ENCODE data around the gene ANO6.

ANO6 gene

DNA sequence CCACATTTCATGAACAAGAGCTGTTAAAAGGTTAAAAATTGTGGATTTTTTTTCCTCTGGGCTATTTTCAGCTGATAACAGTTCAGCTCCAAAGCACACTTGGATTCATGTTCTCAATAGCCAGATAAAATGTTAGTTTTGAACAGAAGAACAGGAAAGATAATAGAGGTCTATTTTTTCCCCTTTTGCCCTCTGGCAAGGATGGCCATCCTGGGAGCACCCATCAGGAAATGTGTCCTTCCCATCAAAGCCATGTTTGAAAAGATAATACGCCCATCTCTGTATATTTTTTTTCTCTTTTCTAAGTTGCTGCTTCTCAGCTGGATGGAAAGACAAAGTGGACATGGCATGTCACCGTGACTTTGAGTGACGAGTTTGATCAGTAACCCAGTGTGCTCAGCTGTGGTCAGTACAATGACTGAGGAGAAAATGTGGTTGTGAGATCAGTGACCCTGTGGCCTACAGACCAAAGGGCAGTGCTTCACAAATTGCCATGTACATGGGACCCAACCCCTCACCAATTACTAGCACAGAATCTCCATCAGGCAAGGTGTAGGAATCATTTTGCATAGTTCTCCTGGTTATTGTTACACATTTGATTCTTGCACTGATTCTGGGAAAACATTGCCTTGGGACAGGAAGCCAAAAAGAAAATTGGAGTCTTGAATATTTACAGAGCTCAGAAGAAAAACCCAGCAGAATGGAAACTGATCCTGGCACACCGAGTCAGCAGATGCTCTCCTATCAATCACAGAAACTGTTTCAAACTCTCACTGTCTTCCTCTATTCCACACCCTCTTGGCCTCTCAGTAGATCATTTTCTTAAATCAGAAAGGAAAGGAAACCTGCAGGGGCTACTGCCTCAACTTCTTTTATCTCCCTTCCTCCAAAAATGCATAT, 64.3 kb downstream of the ANO6 start:
- DNase-seq (ENCODE audit: low spot score): no peak

GRCh38 chr12:45281994-45282393, 66.1 kb downstream of the ANO6 start:
- no peak for DNase-seq (ENCODE audit: low spot score)

DNA sequence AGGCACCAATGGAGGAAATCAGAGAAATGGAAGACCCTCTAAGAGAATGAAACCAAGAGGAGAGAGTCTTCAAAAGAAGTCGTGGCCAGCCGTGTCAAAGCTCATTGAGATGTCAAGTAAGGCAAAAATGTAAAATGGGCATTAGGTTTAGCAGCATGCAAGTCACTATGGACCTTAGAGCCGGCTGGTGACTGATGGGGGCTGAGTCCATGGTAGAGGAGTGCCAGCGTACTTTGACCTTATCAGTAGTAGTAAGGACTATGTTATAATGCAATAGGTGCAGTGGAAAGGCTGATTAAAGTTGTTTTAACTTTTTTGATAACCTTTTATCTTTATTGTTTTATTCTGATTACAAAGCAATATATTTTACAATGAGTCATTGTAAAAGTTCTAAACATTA, 66.5 kb downstream of the ANO6 start:
- no peak for DNase-seq (ENCODE audit: low spot score)

GRCh38 chr12:45284096-45284901, 68.4 kb downstream of the ANO6 start:
- DNase-seq (ENCODE audit: low spot score): no peak

- DNase-seq (ENCODE audit: low spot score): no peak
These were observed 69.8 kb downstream of the ANO6 start for GRCh38 chr12:45285717-45286116.

GRCh38 chr12:45286621-45287020, 70.7 kb downstream of the ANO6 start:
- no peak for DNase-seq (ENCODE audit: low spot score)

DNA sequence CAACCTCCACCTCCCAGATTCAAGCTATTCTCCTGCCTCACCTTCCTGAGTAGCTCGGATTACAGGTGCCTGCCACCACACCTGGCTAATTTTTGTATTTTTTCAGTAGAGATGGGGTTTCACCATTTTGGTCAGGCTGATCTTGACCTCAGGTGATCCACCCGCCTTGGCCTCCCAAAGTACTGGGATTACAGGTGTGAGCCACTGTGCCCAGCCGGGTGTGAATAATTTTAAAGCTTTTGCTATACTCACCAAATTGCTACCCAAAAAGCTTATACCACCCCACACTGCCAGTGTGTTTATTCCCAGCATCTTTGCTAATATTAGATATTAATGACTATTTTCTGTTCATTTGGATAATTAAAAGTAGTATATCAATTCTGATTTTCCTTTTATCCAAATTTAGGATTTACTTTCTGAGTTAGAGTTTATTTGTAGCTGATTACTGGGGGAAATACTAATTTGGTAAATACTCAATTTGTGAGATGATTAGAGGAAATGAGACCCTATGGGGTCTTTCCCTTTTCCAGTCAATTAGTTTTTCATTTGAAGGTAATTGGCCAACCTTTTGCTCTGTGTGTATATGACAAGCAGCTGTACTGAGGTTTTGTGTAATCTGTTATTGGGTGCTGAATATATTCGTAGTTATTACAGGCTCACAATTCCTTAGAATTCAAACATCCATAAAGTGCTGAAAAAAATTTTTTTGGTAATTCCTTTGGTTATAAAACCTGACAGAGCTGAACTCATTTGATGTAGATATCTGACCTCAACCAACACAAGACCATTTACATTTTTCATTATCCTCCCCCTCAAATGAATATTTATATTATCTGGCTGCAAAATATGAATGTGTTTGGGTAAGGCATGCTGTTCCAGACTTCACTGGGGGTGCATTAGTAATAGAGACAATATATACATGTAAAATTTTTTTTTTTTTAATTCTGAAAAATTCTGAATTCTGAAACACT, 73.6 kb downstream of the ANO6 start:
- DNase-seq (ENCODE audit: low spot score): no peak

DNA sequence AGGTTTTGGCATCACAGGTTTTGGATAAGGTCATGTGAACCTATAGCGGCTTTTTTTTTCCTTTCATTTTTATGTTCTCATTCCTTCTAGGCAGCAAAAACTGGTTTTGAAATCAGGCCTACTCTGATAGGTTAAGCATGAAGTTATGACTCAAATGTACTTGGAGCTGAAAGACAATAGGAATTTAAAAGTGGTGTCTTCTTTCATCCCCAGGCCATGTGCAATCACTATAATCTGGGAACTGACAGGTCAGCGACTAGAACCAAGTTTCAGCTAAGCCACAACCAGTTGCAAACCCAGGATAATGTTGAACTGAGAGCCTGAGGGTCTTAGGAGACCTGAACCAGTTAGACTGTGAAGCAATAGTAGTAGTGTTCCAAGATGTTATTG, 74.3 kb downstream of the ANO6 start:
- DNase-seq (ENCODE audit: low spot score): no peak

DNA sequence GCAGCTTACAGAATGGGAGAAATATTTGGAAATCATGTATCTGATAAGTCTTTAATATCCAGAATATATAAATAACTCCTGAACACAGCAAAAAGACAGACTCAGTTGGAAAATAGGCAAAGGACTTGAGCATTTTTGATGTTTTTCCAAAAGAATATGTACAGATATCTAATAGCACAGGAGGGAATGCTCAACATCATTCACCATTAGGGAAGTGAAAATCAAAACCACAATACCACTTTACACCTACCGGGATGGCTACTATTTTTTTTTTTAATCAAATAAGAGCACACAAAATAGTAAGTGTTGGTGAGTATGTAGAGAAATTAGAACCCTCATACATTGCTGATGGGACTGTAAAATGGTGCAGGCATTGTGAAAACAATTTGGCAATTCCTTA, 75.6 kb downstream of the ANO6 start:
- no peak for DNase-seq (ENCODE audit: low spot score)

DNA sequence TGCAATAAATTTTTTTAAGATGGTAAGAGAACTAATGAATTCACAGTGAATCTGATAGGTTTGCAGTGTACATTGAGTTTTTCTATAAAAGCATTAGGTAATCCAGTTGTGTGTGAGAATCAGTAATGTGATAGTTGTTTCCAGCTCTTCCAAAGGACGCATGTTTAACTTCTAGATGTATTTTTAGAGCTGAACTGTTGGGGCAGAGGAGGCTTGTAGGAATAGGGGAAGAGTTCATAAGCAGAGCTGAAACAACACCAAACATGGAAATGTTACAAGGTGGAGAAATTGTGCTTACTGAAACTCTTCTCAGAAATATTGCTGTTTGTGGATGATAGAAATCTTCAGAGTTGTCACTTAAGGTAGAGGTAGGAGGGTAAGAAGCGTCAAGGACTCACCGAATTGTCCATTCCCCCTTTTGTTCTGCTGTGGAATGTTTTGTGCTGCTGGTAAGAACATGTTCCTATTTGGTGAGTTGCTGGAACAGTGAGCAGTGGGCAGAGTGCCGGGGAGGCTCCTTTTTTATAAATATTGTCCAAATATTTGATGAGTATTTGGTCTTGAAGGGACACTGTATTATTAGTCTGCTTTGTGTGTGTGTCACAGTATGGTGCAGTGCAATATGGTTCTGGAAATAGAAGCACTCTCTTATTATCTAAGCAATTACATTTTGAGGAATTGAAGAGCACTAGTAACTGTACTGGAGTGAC, 76.7 kb downstream of the ANO6 start:
- DNase-seq (ENCODE audit: low spot score): no peak

DNA sequence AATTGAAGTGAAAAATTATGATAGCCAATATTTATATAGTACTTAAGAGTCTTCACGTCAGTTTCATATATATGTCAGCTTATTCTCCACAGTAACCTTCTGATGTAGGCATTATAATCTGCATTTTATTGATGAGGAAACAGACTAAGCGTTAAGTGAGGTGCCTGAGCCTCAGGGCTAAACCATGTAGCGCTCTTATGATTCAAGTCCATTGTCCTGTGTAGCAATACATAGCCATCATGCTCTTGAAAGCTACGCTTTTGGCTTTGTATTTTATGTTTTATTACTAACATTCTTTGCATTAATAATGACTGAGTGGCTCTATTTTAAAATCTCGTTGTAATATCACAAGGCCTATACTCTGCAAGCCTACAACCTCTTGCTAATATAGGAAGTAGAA, 79.0 kb downstream of the ANO6 start:
- no peak for DNase-seq (ENCODE audit: low spot score)

DNA sequence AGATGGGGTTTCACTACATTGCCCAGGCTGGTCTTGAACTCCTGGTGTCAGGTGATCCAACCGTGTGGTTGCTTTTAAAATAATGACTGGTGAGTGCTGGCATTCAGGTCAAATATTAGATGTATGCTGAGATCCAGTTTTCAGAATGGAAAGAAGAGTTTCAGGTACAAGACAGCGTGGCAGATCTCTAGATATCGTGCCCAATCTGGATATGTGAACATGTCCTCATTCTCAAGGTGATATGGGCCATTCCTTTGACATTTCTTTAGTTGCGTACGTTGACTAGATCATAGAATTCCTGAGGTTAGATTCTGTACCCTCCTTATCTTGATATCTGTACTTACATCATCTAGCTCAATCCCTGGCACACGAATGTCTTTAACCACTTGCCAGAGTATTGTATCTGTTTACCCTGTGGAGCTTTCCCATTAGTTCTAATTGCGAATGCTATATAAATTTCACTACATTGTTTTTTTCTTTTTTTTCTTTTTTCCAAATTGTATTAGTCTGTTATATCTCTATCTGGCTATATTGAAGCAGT, 80.2 kb downstream of the ANO6 start:
- no peak for DNase-seq (ENCODE audit: low spot score)

DNA sequence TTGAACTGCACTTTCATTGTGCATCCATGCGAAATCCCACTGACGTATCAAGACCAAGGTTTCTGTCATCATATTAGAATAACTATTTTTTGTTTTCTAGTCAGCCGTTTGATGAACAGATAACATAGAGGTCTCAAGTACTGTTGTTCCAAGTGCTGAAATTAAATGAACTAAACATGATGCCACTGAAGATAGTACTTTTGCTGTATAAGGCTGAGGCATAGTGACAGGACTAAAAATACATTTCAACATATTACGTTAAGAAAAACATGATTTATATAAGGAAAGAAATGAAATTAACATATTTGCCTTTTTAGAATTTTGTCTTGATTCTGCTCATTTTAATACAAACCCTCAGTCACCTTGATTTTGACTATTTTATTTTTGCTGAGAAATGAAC, 82.2 kb downstream of the ANO6 start:
- no peak for DNase-seq (ENCODE audit: low spot score)

DNA sequence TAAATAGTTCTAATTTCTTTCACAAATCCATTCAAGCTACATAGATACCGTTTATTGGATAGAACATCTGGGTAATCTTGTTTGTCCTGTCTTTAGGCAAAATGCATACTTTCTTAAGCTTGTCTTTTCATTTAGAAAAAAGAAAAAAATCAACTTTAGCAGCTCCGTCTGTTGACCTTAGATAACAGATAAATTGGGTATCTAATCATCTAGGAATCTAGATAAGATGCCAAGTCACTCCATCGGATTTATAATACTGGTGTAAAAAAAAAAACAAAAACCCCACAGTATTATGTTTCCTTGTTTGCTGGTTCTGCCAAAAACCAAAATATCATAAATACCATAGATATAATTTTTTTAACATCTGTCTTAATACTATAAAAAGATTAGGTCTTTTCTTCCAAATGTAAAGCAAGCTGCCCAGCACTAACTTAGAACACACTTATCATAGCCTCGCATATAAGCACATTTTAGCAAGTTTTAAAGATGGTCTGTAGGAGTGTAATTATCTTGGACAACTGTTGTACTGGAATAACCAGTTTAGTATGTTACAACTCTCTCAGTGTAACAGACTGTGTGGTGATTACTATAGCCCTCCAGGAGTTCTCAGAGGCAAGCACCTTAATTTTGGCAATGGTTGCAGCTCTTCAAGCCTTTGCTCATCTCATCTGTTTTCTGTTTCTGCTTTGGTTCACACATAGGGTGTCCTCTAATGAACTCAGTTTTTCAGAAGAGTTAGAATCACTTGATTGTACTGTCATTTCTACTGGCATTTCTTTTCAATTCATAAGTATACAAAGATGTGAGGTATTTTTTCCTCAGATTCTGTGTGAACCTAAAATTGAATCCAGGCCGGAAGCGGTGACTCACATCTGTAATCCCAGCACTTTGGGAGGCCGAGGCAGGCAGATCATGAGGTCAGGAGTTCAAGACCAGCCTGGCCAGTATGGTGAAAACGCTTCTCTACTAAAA, 83.1 kb downstream of the ANO6 start:
- no peak for DNase-seq (ENCODE audit: low spot score)

- no peak for DNase-seq (ENCODE audit: low spot score)
These were observed 86.9 kb downstream of the ANO6 start for GRCh38 chr12:45302621-45303369.

GRCh38 chr12:45303945-45304344, 88.0 kb downstream of the ANO6 start:
- no peak for DNase-seq (ENCODE audit: low spot score)

DNA sequence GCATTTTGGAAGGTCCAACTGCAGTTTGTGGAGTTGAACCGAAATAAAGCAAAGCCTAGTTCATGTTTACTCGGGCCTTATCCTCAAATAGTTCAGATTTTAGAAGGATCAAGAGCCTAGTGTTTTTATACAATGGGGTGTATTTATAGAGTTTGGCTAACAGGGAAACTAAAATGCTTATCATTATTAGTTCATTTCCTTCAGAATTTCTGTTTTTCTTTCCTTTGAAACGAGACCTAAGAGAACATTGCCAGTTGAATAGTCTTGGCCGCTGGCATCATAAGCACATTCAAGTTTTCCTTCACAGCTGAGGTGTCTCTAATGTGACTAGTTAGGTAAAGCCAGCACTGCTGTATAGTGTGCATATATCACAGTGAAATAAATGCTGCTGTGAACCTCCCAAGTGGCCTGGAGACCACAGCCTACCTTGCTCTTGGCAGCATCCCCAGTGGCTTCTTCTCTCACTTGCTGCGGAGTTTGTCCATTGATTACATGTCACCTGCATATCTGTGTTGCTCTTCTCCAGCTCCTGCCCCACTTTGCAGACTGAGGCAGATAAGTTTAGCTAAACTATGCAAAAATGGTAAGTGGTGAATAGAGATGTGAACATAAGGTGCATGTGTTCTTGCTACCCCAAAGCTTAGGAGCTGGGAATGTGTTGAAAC, 88.8 kb downstream of the ANO6 start:
- no peak for DNase-seq (ENCODE audit: low spot score)

DNA sequence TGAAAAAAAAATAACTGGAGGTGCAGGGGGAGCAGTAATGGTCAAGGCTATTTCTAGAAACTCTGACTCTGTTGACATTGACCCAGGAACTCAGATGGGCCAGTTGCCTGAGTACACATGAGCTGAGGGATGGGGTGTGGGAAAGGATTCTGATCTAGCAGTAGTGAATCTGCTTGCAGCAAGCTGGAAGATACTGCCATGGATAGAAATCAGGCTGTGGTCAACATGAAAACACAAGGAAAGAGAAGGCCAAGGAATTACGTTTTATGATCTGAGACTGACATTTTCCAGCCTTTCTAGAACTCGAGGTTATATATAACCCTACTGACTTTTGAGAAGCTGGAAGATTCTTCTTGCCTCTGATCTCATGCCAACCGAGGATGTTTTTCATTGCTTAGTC, 90.0 kb downstream of the ANO6 start:
- no peak for DNase-seq (ENCODE audit: low spot score)
